B cell (primary cell): ENCODE measurements around the gene EYS. TPM values are rescaled to one million over a fixed set of nuclear protein-coding genes. Genes with fewer than 3 reads are reported as not detected.

Experiments
- ATAC-seq: fragments of 200-7000 bp; cut with Tn5 transposase; one replicate; pipeline ENCODE4 v1.10.0; 2021; ENCODE audit warnings: low read depth, mild to moderate bottlenecking, moderate number of reproducible peaks, moderate library complexity
- CTCF ChIA-PET: fragments of 350-600 bp; sonication (Branson Sonifier 250); formaldehyde crosslinking; loops from one replicate; lab custom pipeline; 2021; ENCODE audit warnings: antibody characterized with exemption, inconsistent platforms; lab: Charles Lee
- POLR2A ChIA-PET: fragments of 350-600 bp; sonication (Branson Sonifier 250); formaldehyde crosslinking; loops from one replicate; lab custom pipeline; 2021; ENCODE audit warnings: antibody characterized with exemption; lab: Charles Lee
- DNase-seq: peaks from one replicate; pipeline ENCODE4 v3.0.0; 2013
- H2AFZ ChIP-seq: 2 replicates; pipeline ENCODE4 v1.6.1; 2012; ENCODE audit warnings: mild to moderate bottlenecking, low read depth, low read length; ENCODE audit not compliant: insufficient read depth, poor library complexity, severe bottlenecking
- H3K27ac ChIP-seq, 2 donors: 1 replicate in 1 of 2; 2 replicates in 1 of 2; pipeline ENCODE4 v1.5.1; 2012 to 2013; ENCODE audit warnings: low read length in 2 of 2, mild to moderate bottlenecking in 2 of 2, moderate library complexity in 1 of 2
- H3K27me3 ChIP-seq, 4 experiments: fragments of 200-600 bp in 1 of 4; sonication (generic) in 1 of 4; replicated peaks in 1 of 4; 1 replicate in 2 of 4; 2 replicates in 2 of 4; pipeline versions ENCODE4 v1.6.1 to v1.7.0; 2013 to 2016; ENCODE audit warnings: low read length in 3 of 4, mild to moderate bottlenecking in 2 of 4, mixed read lengths in 1 of 4, moderate library complexity in 1 of 4; ENCODE audit not compliant: insufficient read depth in 4 of 4, control insufficient read depth in 3 of 4; ENCODE audit errors: control extremely low read depth in 1 of 4
- H3K36me3 ChIP-seq, 2 experiments: replicated peaks in 1 of 2; 1 replicate in 1 of 2; 2 replicates in 1 of 2; pipeline versions ENCODE4 v1.6.1 to v1.7.1; 2013; ENCODE audit warnings: low read length in 1 of 2; ENCODE audit not compliant: insufficient read depth in 2 of 2, control insufficient read depth in 1 of 2; ENCODE audit errors: control extremely low read depth in 1 of 2, extremely low read depth in 1 of 2
- H3K4me1 ChIP-seq, 2 donors: fragments of 200-600 bp in 1 of 2; sonication (generic) in 1 of 2; 1 replicate in 1 of 2; 2 replicates in 1 of 2; pipeline versions ENCODE4 v1.5.1 to v1.6.1; 2013 to 2017; ENCODE audit warnings: low read length in 2 of 2; ENCODE audit not compliant: control insufficient read depth in 2 of 2, insufficient read depth in 2 of 2
- H3K4me2 ChIP-seq: replicated peaks from 2 replicates; pipeline ENCODE3; 2012; ENCODE audit warnings: mild to moderate bottlenecking, low read depth, low read length; ENCODE audit not compliant: poor library complexity, severe bottlenecking
- H3K4me3 ChIP-seq, 5 experiments: fragments of 200-600 bp in 1 of 5; sonication (generic) in 1 of 5; 1 replicate in 3 of 5; 2 replicates in 2 of 5; pipeline versions ENCODE4 v1.5.1 to v1.7.0; 2011 to 2016; ENCODE audit warnings: low read length in 4 of 5, mild to moderate bottlenecking in 4 of 5, low read depth in 2 of 5, control low read depth in 1 of 5, moderate library complexity in 1 of 5; ENCODE audit not compliant: insufficient read depth in 1 of 5; ENCODE audit errors: control extremely low read depth in 1 of 5, extremely low read depth in 1 of 5
- H3K79me2 ChIP-seq: fragments of 200-600 bp; sonication (generic); one replicate; pipeline ENCODE4 v1.6.0; 2016; ENCODE audit warnings: low read length; ENCODE audit not compliant: control insufficient read depth, insufficient read depth
- H3K9ac ChIP-seq: fragments of 200-600 bp; sonication (generic); 2 replicates; pipeline ENCODE4 v1.6.1; 2017; ENCODE audit warnings: mild to moderate bottlenecking, low read length, moderate library complexity
- H3K9me3 ChIP-seq, 3 donors: one replicate each; pipeline versions ENCODE4 v1.6.1 to v1.7.1; 2013; ENCODE audit warnings: low read length in 2 of 3; ENCODE audit not compliant: control insufficient read depth in 2 of 3, insufficient read depth in 1 of 3; ENCODE audit errors: control extremely low read depth in 1 of 3
- H4K20me1 ChIP-seq: 2 replicates; pipeline ENCODE4 v1.6.0; 2012; ENCODE audit warnings: mild to moderate bottlenecking, low read length; ENCODE audit not compliant: insufficient read depth, control insufficient read depth, poor library complexity, severe bottlenecking
- H3K27ac Mint-ChIP-seq: one replicate; pipeline ENCODE4 v1.8.0; 2021; ENCODE audit warnings: mixed read lengths
- H3K27me3 Mint-ChIP-seq: one replicate; pipeline ENCODE4 v1.8.0; 2021; ENCODE audit warnings: mixed read lengths
- H3K4me1 Mint-ChIP-seq: one replicate; pipeline ENCODE4 v1.8.0; 2021; ENCODE audit warnings: mixed read lengths
- H3K4me3 Mint-ChIP-seq: one replicate; pipeline ENCODE4 v1.8.0; 2021; ENCODE audit warnings: mixed read lengths
- H3K9me3 Mint-ChIP-seq: one replicate; pipeline ENCODE4 v1.8.0; 2022; ENCODE audit warnings: mixed read lengths; ENCODE audit not compliant: insufficient read depth
- EZH2 ChIP-seq: IDR thresholded peaks from 2 replicates; pipeline ENCODE4 v1.6.1; 2012; ENCODE audit warnings: borderline replicate concordance, low read depth, mild to moderate bottlenecking, moderate library complexity, low read length; ENCODE audit not compliant: insufficient read depth, poor library complexity, severe bottlenecking
- WGBS: methylation state at CpG from one replicate; pipeline ENCODE4 v1.1.5; 2013; ENCODE audit warnings: missing lambda C conversion rate; ENCODE audit not compliant: insufficient coverage; 5-methylcytosine and 5-hydroxymethylcytosine counted together
- intact Hi-C: fragments of 100-400 bp; cut with micrococcal nuclease; formaldehyde crosslinking; loops from one replicate; pipeline ENCODE4 v1.10.0; 2022
- polyA plus RNA-seq: library from polyadenylated mRNA; depleted of rRNA; stranded (reverse); fragments of >200 nt; gene quantifications from 2 replicates; pipeline ENCODE4 v1.2.3, GENCODE V29; 2012
- total RNA-seq, 2 donors: library from RNA; stranded (reverse); fragments of 120-200 nt in 1 of 2; gene quantifications; 1 replicate in 1 of 2; 2 replicates in 1 of 2; pipeline versions ENCODE4 v1.2.3 to v1.2.4, GENCODE V29; 2013 to 2022
- TF ChIP-seq, protein P1 (sequence below): fragments of 200-600 bp; IDR thresholded peaks from one replicate; pipeline ENCODE4 v1.8.0; 2022; ENCODE audit warnings: antibody characterized with exemption, mild to moderate bottlenecking

Gene EYS
- total and polyA plus RNA-seq, 2 donors (not counting 1 experiment from before 2014, with no cell fraction given) = not detected

DNA sequence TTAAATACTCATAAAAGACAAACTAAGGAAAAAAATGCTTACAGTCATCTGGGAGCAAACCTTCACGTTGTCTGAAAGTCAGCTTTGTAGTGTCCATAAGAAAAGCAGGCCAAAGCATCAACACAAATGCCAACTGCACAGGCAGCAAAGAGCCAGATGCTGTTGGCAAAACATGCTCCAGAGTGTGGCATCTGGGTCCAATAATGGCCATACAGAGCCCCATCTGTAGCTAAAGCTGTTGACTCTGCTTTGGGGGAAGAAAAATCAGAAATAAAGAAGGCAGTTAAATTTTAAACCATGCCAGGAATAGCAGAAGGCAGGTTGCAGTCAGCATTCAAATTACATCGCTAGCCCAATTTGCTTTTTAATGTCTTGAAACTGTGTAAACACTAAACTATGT lies 776.3 kb downstream of the EYS start:
- no peaks in the 10 kb centered on the region for H4K20me1 ChIP-seq
- POLR2A ChIA-PET = no interaction called here
- no peaks in the 10 kb centered on the region for H3K79me2 ChIP-seq
- H2AFZ ChIP-seq = no peak overlapping the region
- H3K9ac ChIP-seq = no peak overlapping the region
- H3K4me3 ChIP-seq = no peak overlapping the region
- intact Hi-C loops = no loop called here
- peaks cover 0 to 3% (median 0%) of the 10 kb centered on the region in 3 donors for H3K9me3 ChIP-seq
- Mint-ChIP-seq H3K27ac (no peak overlapping the region), H3K4me1 (no peaks in the 10 kb centered on the region), H3K4me3 (no peak overlapping the region), H3K9me3 (no peaks in the 10 kb centered on the region), H3K27me3 (no peaks in the 10 kb centered on the region)
- 33% methylated on average over 1 of the region's 2 CpGs for WGBS
- no peaks in the 10 kb centered on the region for H3K4me1 ChIP-seq
- no peak overlapping the region for H3K4me2 ChIP-seq
- no peak for TF ChIP-seq EZH2
- TF ChIP-seq, protein P1, sequence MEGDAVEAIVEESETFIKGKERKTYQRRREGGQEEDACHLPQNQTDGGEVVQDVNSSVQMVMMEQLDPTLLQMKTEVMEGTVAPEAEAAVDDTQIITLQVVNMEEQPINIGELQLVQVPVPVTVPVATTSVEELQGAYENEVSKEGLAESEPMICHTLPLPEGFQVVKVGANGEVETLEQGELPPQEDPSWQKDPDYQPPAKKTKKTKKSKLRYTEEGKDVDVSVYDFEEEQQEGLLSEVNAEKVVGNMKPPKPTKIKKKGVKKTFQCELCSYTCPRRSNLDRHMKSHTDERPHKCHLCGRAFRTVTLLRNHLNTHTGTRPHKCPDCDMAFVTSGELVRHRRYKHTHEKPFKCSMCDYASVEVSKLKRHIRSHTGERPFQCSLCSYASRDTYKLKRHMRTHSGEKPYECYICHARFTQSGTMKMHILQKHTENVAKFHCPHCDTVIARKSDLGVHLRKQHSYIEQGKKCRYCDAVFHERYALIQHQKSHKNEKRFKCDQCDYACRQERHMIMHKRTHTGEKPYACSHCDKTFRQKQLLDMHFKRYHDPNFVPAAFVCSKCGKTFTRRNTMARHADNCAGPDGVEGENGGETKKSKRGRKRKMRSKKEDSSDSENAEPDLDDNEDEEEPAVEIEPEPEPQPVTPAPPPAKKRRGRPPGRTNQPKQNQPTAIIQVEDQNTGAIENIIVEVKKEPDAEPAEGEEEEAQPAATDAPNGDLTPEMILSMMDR = no peak
- no peak for ATAC-seq
- no peaks in the 10 kb centered on the region for H3K36me3 ChIP-seq
- no peak overlapping the region for H3K27ac ChIP-seq
- CTCF ChIA-PET = no interaction called here
- H3K27me3 ChIP-seq = no peaks in the 10 kb centered on the region
- no peak for DNase-seq

GRCh38 chr6:64926051-64926450 lies 781.0 kb downstream of the EYS start:
- no peaks in the 10 kb centered on the region for H3K36me3 ChIP-seq
- H3K27me3 ChIP-seq = no peaks in the 10 kb centered on the region

More at GRCh38 chr6:64926051-64926450, 781.0 kb downstream of the EYS start:
- Histone ChIP-seq H3K4me1 (no peaks in the 10 kb centered on the region), H3K9me3 (peaks cover 0 to 9% (median 4%) of the 10 kb centered on the region in 3 donors), H3K27ac (no peak overlapping the region), H3K4me2 (no peak overlapping the region), H3K79me2 (no peaks in the 10 kb centered on the region), H3K4me3 (no peak overlapping the region), H2AFZ (no peak overlapping the region), H3K9ac (no peak overlapping the region), H4K20me1 (no peaks in the 10 kb centered on the region)
- H3K27ac Mint-ChIP-seq = no peak overlapping the region
- no peak overlapping the region for H3K4me3 Mint-ChIP-seq
- ChIA-PET CTCF (no interaction called here), POLR2A (no interaction called here)
- intact Hi-C loops = no loop called here
- H3K4me1 Mint-ChIP-seq = no peaks in the 10 kb centered on the region
- TF ChIP-seq EZH2 = no peak
- TF ChIP-seq, protein P1 = no peak
- no peak for DNase-seq
- no peaks in the 10 kb centered on the region for H3K27me3 Mint-ChIP-seq
- H3K9me3 Mint-ChIP-seq = no peaks in the 10 kb centered on the region
- ATAC-seq = no peak
